Endothelial cell of umbilical vein (primary cell): Measurements from ENCODE around the gene CTSW. TPM values are rescaled to one million over a fixed set of nuclear protein-coding genes. Genes with fewer than 3 reads are reported as not detected.

ENCODE experiments used
- BruUV-seq: library from RNA; stranded (reverse); fragments of 400-500 nt; replicated peaks from 2 replicates; lab custom pipeline; 2021; lab: Mats Ljungman, UMichigan
- CTCF ChIA-PET: fragments of 300-600, 350-600 bp; sonication (Branson Sonifier 250); formaldehyde crosslinking; loops from one replicate; lab custom pipeline; 2021; ENCODE audit warnings: antibody characterized with exemption, inconsistent platforms; lab: Charles Lee
- POLR2A ChIA-PET: fragments of 300-600, 350-600 bp; sonication (Branson Sonifier 250); formaldehyde crosslinking; loops from one replicate; lab custom pipeline; 2021; ENCODE audit warnings: antibody characterized with exemption, inconsistent platforms; lab: Charles Lee
- DNase-seq: peaks from one replicate; pipeline ENCODE4 v3.0.0-alpha.2; 2011; ENCODE audit warnings: low read depth, low spot score
- FAIRE-seq: peaks from 2 replicates; lab custom pipeline; 2011; peaks lifted over from hg19 to GRCh38; lab: Jason Lieb, UNC
- H2AFZ ChIP-seq: 2 replicates; pipeline ENCODE4 v1.6.0; 2012; ENCODE audit warnings: low read depth, low read length, control low read depth, inconsistent platforms
- H3K27ac ChIP-seq: 2 replicates; pipeline ENCODE4 v1.5.1; 2011; ENCODE audit warnings: low read depth, mild to moderate bottlenecking, control low read depth, low read length, moderate library complexity; ENCODE audit not compliant: insufficient read depth
- H3K27me3 ChIP-seq, 2 experiments: 2 replicates each; pipeline versions ENCODE4 v1.6.0 to v1.6.1; 2011; ENCODE audit warnings: low read length in 2 of 2, mixed read lengths in 1 of 2; ENCODE audit not compliant: control insufficient read depth in 2 of 2, insufficient read depth in 2 of 2
- H3K36me3 ChIP-seq, 2 experiments: 2 replicates in 1 of 2; 3 replicates in 1 of 2; pipeline ENCODE4 v1.5.1; 2011; ENCODE audit warnings: low read length in 2 of 2, mild to moderate bottlenecking in 1 of 2, moderate library complexity in 1 of 2; ENCODE audit not compliant: control insufficient read depth in 2 of 2, insufficient read depth in 2 of 2; ENCODE audit errors: extremely low read depth in 1 of 2
- H3K4me1 ChIP-seq: 3 replicates; pipeline ENCODE4 v1.5.1; 2011; ENCODE audit warnings: mild to moderate bottlenecking, low read length; ENCODE audit not compliant: control insufficient read depth, insufficient read depth; ENCODE audit errors: extremely low read depth
- H3K4me2 ChIP-seq: 2 replicates; pipeline ENCODE4 v1.6.1; 2011; ENCODE audit warnings: low read length, control low read depth, mixed read lengths; ENCODE audit not compliant: insufficient read depth
- H3K4me3 ChIP-seq, 3 experiments: fragments of 200-600 bp in 1 of 3; sonication (generic), shearing (Covaris generic) in 1 of 3; replicated peaks in 1 of 3; 2 replicates each; pipeline ENCODE4 v1.5.1; 2011 to 2016; ENCODE audit warnings: control low read depth in 3 of 3, low read length in 3 of 3, mild to moderate bottlenecking in 2 of 3, inconsistent platforms in 1 of 3, low read depth in 1 of 3, moderate library complexity in 1 of 3; ENCODE audit not compliant: insufficient read depth in 1 of 3
- H3K79me2 ChIP-seq: 2 replicates; pipeline ENCODE4 v1.6.0; 2012; ENCODE audit warnings: low read length, inconsistent platforms; ENCODE audit not compliant: control insufficient read depth, insufficient read depth
- H3K9ac ChIP-seq: replicated peaks from 2 replicates; pipeline ENCODE3; 2011; ENCODE audit warnings: low read length, control low read depth; ENCODE audit not compliant: insufficient read depth; ENCODE audit errors: extremely low read depth
- H3K9me1 ChIP-seq: replicated peaks from 3 replicates; pipeline ENCODE4 v1.6.0; 2011; ENCODE audit warnings: mild to moderate bottlenecking, low read length; ENCODE audit not compliant: control insufficient read depth, insufficient read depth; ENCODE audit errors: extremely low read depth
- H3K9me3 ChIP-seq: replicated peaks from 2 replicates; pipeline ENCODE4 v1.5.1; 2012; ENCODE audit warnings: low read length, inconsistent platforms; ENCODE audit not compliant: control insufficient read depth, insufficient read depth
- H4K20me1 ChIP-seq: replicated peaks from 2 replicates; pipeline ENCODE3; 2011; ENCODE audit warnings: mild to moderate bottlenecking, low read length; ENCODE audit not compliant: control insufficient read depth, insufficient read depth; ENCODE audit errors: extremely low read depth
- EZH2 ChIP-seq: IDR thresholded peaks from 2 replicates; pipeline ENCODE4 v1.6.1; 2012; ENCODE audit warnings: borderline replicate concordance, low read depth, mild to moderate bottlenecking, moderate library complexity, low read length, inconsistent platforms; ENCODE audit not compliant: severe bottlenecking
- FOS ChIP-seq: IDR thresholded peaks from 2 replicates; pipeline ENCODE4 v1.6.1; 2011; ENCODE audit warnings: mild to moderate bottlenecking, low read length, moderate library complexity, borderline replicate concordance; ENCODE audit not compliant: insufficient read depth
- GATA2 ChIP-seq: IDR thresholded peaks from 2 replicates; pipeline ENCODE4 v1.7.0; 2011; ENCODE audit warnings: low read depth, mild to moderate bottlenecking, moderate library complexity, mixed read lengths, low read length; ENCODE audit not compliant: insufficient read length, insufficient read depth
- JUN ChIP-seq: IDR thresholded peaks from 2 replicates; pipeline ENCODE4 v1.6.1; 2011; ENCODE audit warnings: borderline replicate concordance, low read depth; ENCODE audit not compliant: insufficient read length, insufficient read depth
- MYC ChIP-seq: IDR thresholded peaks from one replicate; pipeline ENCODE4 v1.6.1; 2011; ENCODE audit warnings: mild to moderate bottlenecking, low read depth, low read length
- POLR2A ChIP-seq: IDR thresholded peaks from 2 replicates; pipeline ENCODE4 v1.6.1; 2012; ENCODE audit warnings: low read depth, mild to moderate bottlenecking, control low read depth, low read length
- POLR2AphosphoS5 ChIP-seq: IDR thresholded peaks from 2 replicates; pipeline ENCODE4 v1.6.1; 2012; ENCODE audit warnings: low read depth, mild to moderate bottlenecking, control low read depth, low read length, moderate library complexity; ENCODE audit not compliant: insufficient read depth
- dilution Hi-C: fragments of 300-500 bp; cut with MboI; formaldehyde crosslinking; loops from one replicate; pipeline ENCODE4 v1.15.0; 2019; ENCODE audit warnings: low sequenced_read_pairs; ENCODE audit not compliant: extremely low pct_ligation_motif_present
- intact Hi-C: fragments of 100-400 bp; cut with micrococcal nuclease; formaldehyde crosslinking; loops from one replicate; pipeline ENCODE4 v1.10.0; 2022
- polyA plus RNA-seq, 4 experiments: library from polyadenylated mRNA; depleted of rRNA in 3 of 4; stranded (reverse) in 3 of 4; unstranded in 1 of 4; fragments of >200 nt; gene quantifications; 2 replicates each; pipeline versions ENCODE4 v1.2.1 to v1.2.3, GENCODE V29; 2011 to 2012; ENCODE audit warnings: missing spikeins in 1 of 4
- total RNA-seq: library from RNA; stranded (reverse); gene quantifications from 2 replicates; pipeline ENCODE4 v1.2.3, GENCODE V29; 2021
- TF ChIP-seq, protein P1 (sequence below): IDR thresholded peaks from 2 replicates; pipeline ENCODE4 v1.6.1; 2011; ENCODE audit not compliant: insufficient read depth, insufficient read length
- TF ChIP-seq, protein P2 (sequence below), 2 donors: IDR thresholded peaks; 1 replicate in 1 of 2; 2 replicates in 1 of 2; pipeline ENCODE4 v1.5.1; 2011; ENCODE audit warnings: low read length in 2 of 2, mild to moderate bottlenecking in 2 of 2, moderate library complexity in 2 of 2, control low read depth in 1 of 2, inconsistent platforms in 1 of 2, low read depth in 1 of 2; ENCODE audit not compliant: insufficient read depth in 1 of 2; ENCODE audit errors: extremely low read depth in 1 of 2

The CTSW gene
- total and polyA plus RNA-seq, 2 donors (not counting 3 experiments of a cell fraction or from before 2014, with no cell fraction given): not detected

DNA sequence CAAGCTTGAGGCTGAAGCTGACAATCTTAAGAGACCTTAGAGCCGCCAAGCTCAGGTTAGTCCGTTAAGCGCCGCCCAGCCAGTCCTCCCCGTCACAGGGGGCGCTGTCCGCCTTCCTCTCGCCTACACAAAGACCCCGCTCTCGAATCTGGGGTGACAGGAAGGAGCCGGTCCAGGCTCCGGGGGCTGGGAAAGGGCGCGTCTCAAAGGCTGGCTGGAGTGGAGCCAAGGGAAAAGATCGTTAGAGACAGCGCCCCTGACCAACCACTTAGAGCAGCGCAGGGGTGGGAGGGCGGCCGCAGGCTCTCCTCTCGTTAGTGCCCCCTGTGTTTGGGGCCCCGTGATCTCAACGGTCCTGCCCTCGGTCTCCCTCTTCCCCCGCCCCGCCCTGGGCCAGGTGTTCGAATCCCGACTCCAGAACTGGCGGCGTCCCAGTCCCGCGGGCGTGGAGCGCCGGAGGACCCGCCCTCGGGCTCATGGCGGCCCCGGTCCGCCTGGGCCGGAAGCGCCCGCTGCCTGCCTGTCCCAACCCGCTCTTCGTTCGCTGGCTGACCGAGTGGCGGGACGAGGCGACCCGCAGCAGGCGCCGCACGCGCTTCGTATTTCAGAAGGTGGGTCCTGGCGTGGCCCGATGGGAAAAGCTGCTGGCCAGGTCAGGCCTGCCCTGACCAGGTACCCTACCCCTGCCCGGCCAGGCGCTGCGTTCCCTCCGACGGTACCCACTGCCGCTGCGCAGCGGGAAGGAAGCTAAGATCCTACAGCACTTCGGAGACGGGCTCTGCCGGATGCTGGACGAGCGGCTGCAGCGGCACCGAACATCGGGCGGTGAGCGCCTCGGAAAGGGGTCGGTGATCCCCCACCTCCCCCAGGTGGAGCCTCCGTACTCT, 19.1 kb upstream of the CTSW start, which contains the start of gene MUS81:
MUS81 (plus strand) TSS at position 156 of the 887 bp plus-strand sequence; CDS start at position 477, 321 bp downstream.
- H3K27me3 ChIP-seq: no peaks in the 10 kb centered on the region
- H3K4me2 ChIP-seq: peak within 1 kb of the TSS; percentile 78
- dilution Hi-C loops (no loop called here), intact Hi-C loops (loop anchor here (1.0 kb wide), 4 partner anchors 12 to 192 kb away; partner anchors contain the start of genes EFEMP2, FIBP and SF3B2)
- no peaks in the 10 kb centered on the region for H3K9me1 ChIP-seq
- H3K9me3 ChIP-seq: no peaks in the 10 kb centered on the region
- ChIA-PET CTCF (interaction anchor here (0.5 to 4.8 kb wide), 26 partner anchors 10 to 222 kb away, joined by 3 to 73 read pairs (median 4); partner anchors contain the start of genes AP5B1, CCDC85B, CTSW and EFEMP2), POLR2A (interaction anchor here (0.9 to 5.4 kb wide), 7 partner anchors 9 to 148 kb away, joined by 3 to 67 read pairs (median 5); partner anchors contain the start of genes CCDC85B, FIBP and KAT5)
- BruUV-seq: no TSS peak
- DNase-seq (peak; percentile 98), FAIRE-seq (peak; percentile 95)
- H3K4me1 ChIP-seq: peaks cover 39% of the 10 kb centered on the region
- peak within 1 kb of the TSS; percentile 75 for H3K9ac ChIP-seq
- peak within 1 kb of the TSS; percentile 77 for H3K27ac ChIP-seq
- TF ChIP-seq, protein P1, sequence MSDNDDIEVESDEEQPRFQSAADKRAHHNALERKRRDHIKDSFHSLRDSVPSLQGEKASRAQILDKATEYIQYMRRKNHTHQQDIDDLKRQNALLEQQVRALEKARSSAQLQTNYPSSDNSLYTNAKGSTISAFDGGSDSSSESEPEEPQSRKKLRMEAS: no peak
- TF ChIP-seq JUN (no peak), GATA2 (no peak), FOS (no peak), EZH2 (no peak), POLR2A (peak; percentile 59), POLR2AphosphoS5 (peak; percentile 56), MYC (no peak)
- TF ChIP-seq, protein P2, sequence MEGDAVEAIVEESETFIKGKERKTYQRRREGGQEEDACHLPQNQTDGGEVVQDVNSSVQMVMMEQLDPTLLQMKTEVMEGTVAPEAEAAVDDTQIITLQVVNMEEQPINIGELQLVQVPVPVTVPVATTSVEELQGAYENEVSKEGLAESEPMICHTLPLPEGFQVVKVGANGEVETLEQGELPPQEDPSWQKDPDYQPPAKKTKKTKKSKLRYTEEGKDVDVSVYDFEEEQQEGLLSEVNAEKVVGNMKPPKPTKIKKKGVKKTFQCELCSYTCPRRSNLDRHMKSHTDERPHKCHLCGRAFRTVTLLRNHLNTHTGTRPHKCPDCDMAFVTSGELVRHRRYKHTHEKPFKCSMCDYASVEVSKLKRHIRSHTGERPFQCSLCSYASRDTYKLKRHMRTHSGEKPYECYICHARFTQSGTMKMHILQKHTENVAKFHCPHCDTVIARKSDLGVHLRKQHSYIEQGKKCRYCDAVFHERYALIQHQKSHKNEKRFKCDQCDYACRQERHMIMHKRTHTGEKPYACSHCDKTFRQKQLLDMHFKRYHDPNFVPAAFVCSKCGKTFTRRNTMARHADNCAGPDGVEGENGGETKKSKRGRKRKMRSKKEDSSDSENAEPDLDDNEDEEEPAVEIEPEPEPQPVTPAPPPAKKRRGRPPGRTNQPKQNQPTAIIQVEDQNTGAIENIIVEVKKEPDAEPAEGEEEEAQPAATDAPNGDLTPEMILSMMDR (IDR thresholded peaks at IDR 0.05; ENCODE audit: extremely low read depth in 1 of 2, insufficient read depth in 1 of 2, low read depth in 1 of 2, low read length in 2 of 2): peak; percentile 93 to 97
- peak within 1 kb of the TSS; percentile 36 to 76 (median 71) for H3K4me3 ChIP-seq
- peaks cover 57% of the 10 kb centered on the region for H3K79me2 ChIP-seq
- peak within 1 kb of the TSS; percentile 52 for H2AFZ ChIP-seq
- H4K20me1 ChIP-seq: peaks cover 4% of the 10 kb centered on the region
- peaks cover 19 to 31% of the 10 kb centered on the region in 2 experiments for H3K36me3 ChIP-seq
